GM21381 (cell line): ENCODE data around the gene PAH.

ENCODE experiments used
- ATAC-seq: cut with Tn5 transposase; IDR thresholded peaks from one replicate; pipeline ENCODE4 v1.9.1; 2021; ENCODE audit warnings: mild to moderate bottlenecking, moderate library complexity; ENCODE audit not compliant: unreplicated experiment

PAH gene

GRCh38 chr12:102902093-102902492, 15.0 kb downstream of the PAH start:
- ATAC-seq = no peak

- ATAC-seq = no peak
These were observed 16.7 kb downstream of the PAH start for GRCh38 chr12:102900389-102900788.

- ATAC-seq = no peak
These were observed 21.0 kb downstream of the PAH start for GRCh38 chr12:102896067-102896466.

GRCh38 chr12:102891756-102892155, 25.3 kb downstream of the PAH start:
- no peak for ATAC-seq

- ATAC-seq = no peak
These were observed 28.5 kb downstream of the PAH start for GRCh38 chr12:102888511-102888910.

- ATAC-seq = no peak
These were observed 31.8 kb downstream of the PAH start for GRCh38 chr12:102885043-102885932.

GRCh38 chr12:102883204-102883799, 33.7 kb downstream of the PAH start:
- ATAC-seq = no peak

GRCh38 chr12:102880783-102881182, 36.3 kb downstream of the PAH start:
- no peak for ATAC-seq

GRCh38 chr12:102879144-102879763, 37.8 kb downstream of the PAH start:
- peak; percentile 63 for ATAC-seq

GRCh38 chr12:102876883-102877282, 40.2 kb downstream of the PAH start:
- ATAC-seq = no peak

- ATAC-seq = no peak
These were observed 42.2 kb downstream of the PAH start for GRCh38 chr12:102874819-102875218.

- ATAC-seq = no peak
These were observed 44.0 kb downstream of the PAH start for GRCh38 chr12:102873077-102873476.

GRCh38 chr12:102871014-102871413, 46.0 kb downstream of the PAH start:
- no peak for ATAC-seq

- ATAC-seq = no peak
These were observed 47.5 kb downstream of the PAH start for GRCh38 chr12:102869571-102869970.

GRCh38 chr12:102865821-102866615, 51.0 kb downstream of the PAH start:
- no peak for ATAC-seq

GRCh38 chr12:102862486-102862885, 54.6 kb downstream of the PAH start:
- no peak for ATAC-seq

GRCh38 chr12:102851246-102851645, 65.8 kb downstream of the PAH start:
- ATAC-seq = no peak

GRCh38 chr12:102849722-102850447, 67.2 kb downstream of the PAH start:
- no peak for ATAC-seq

- ATAC-seq = no peak
These were observed 68.2 kb downstream of the PAH start for GRCh38 chr12:102848832-102849231.

- ATAC-seq = no peak
These were observed 69.9 kb downstream of the PAH start for GRCh38 chr12:102847131-102847530.
